ENCODE data around the gene ITGBL1.

Gene ITGBL1

GRCh38 chr13:101584331-101584730, 131.9 kb downstream of the ITGBL1 start:
- Histone ChIP-seq H3K4me3 (replicated peaks; ENCODE audit: low read depth, low read length) (no peak overlapping the region), H3K27me3 (replicated peaks; ENCODE audit: control insufficient read depth, insufficient read depth, low read length) (no peaks in the 10 kb centered on the region; the same call in 1 of the 2 replicates), H3K36me3 (ENCODE audit: control insufficient read depth, insufficient read depth, low read length) (no peaks in the 10 kb centered on the region)
- DNase-seq (ENCODE audit: extremely low read depth, insufficient read length): no peak
- no peak for TF ChIP-seq CTCF (IDR thresholded peaks at IDR 0.05; ENCODE audit: insufficient read depth, low read length, poor library complexity, severe bottlenecking)

GRCh38 chr13:101590479-101590878, 138.0 kb downstream of the ITGBL1 start:
- no peak overlapping the region for H3K4me3 ChIP-seq (replicated peaks; ENCODE audit: low read depth, low read length)
- H3K36me3 ChIP-seq (ENCODE audit: control insufficient read depth, insufficient read depth, low read length): no peaks in the 10 kb centered on the region
- no peak for DNase-seq (ENCODE audit: extremely low read depth, insufficient read length)
- no peaks in the 10 kb centered on the region; the same call in 1 of the 2 replicates for H3K27me3 ChIP-seq (replicated peaks; ENCODE audit: control insufficient read depth, insufficient read depth, low read length)
- TF ChIP-seq CTCF (IDR thresholded peaks at IDR 0.05; ENCODE audit: insufficient read depth, low read length, poor library complexity, severe bottlenecking): no peak

GRCh38 chr13:101594936-101595335, 142.5 kb downstream of the ITGBL1 start:
- TF ChIP-seq CTCF (IDR thresholded peaks at IDR 0.05; ENCODE audit: insufficient read depth, low read length, poor library complexity, severe bottlenecking): no peak
- H3K4me3 ChIP-seq (replicated peaks; ENCODE audit: low read depth, low read length): no peak overlapping the region
- H3K36me3 ChIP-seq (ENCODE audit: control insufficient read depth, insufficient read depth, low read length): no peaks in the 10 kb centered on the region
- H3K27me3 ChIP-seq (replicated peaks; ENCODE audit: control insufficient read depth, insufficient read depth, low read length): no peaks in the 10 kb centered on the region
- no peak for DNase-seq (ENCODE audit: extremely low read depth, insufficient read length)

- Histone ChIP-seq H3K4me3 (replicated peaks; ENCODE audit: low read depth, low read length) (no peak overlapping the region), H3K36me3 (ENCODE audit: control insufficient read depth, insufficient read depth, low read length) (no peaks in the 10 kb centered on the region), H3K27me3 (replicated peaks; ENCODE audit: control insufficient read depth, insufficient read depth, low read length) (no peaks in the 10 kb centered on the region)
- no peak for DNase-seq (ENCODE audit: extremely low read depth, insufficient read length)
- TF ChIP-seq CTCF (IDR thresholded peaks at IDR 0.05; ENCODE audit: insufficient read depth, low read length, poor library complexity, severe bottlenecking): no peak
Observed at GRCh38 chr13:101596803-101597202, 144.3 kb downstream of the ITGBL1 start.

GRCh38 chr13:101611491-101612475, 159.3 kb downstream of the ITGBL1 start:
- DNase-seq (ENCODE audit: extremely low read depth, insufficient read length): no peak
- no peaks in the 10 kb centered on the region for H3K36me3 ChIP-seq (ENCODE audit: control insufficient read depth, insufficient read depth, low read length)
- no peak overlapping the region for H3K4me3 ChIP-seq (replicated peaks; ENCODE audit: low read depth, low read length)
- TF ChIP-seq CTCF (IDR thresholded peaks at IDR 0.05; ENCODE audit: insufficient read depth, low read length, poor library complexity, severe bottlenecking): no peak
- no peaks in the 10 kb centered on the region for H3K27me3 ChIP-seq (replicated peaks; ENCODE audit: control insufficient read depth, insufficient read depth, low read length)
